Activated CD4-positive, alpha-beta T cell treated with anti-CD3 and anti-CD28 coated beads, Interleukin-2, amount 50 U/mL, for 48 hours (primary cell): ENCODE results near the gene NOD1.
"Not testable (repeated sequence)": the region's sequence is repeated elsewhere in the genome, so short reads cannot be mapped to it uniquely, and the experiment has no call there.

Experiments
- DNase-seq, 2 experiments: peaks; one replicate each; pipeline ENCODE4 v3.0.0-alpha.2; 2020

NOD1 gene

GRCh38 chr7:30504301-30505173, 26.0 kb upstream of the NOD1 start, which contains the start of gene GGCT:
Gene GGCT, minus strand, starts transcription at chr7:30504829. Its CDS starts 120 bp downstream, at chr7:30504709.
- peak; percentile 96 to 98 for DNase-seq

DNA sequence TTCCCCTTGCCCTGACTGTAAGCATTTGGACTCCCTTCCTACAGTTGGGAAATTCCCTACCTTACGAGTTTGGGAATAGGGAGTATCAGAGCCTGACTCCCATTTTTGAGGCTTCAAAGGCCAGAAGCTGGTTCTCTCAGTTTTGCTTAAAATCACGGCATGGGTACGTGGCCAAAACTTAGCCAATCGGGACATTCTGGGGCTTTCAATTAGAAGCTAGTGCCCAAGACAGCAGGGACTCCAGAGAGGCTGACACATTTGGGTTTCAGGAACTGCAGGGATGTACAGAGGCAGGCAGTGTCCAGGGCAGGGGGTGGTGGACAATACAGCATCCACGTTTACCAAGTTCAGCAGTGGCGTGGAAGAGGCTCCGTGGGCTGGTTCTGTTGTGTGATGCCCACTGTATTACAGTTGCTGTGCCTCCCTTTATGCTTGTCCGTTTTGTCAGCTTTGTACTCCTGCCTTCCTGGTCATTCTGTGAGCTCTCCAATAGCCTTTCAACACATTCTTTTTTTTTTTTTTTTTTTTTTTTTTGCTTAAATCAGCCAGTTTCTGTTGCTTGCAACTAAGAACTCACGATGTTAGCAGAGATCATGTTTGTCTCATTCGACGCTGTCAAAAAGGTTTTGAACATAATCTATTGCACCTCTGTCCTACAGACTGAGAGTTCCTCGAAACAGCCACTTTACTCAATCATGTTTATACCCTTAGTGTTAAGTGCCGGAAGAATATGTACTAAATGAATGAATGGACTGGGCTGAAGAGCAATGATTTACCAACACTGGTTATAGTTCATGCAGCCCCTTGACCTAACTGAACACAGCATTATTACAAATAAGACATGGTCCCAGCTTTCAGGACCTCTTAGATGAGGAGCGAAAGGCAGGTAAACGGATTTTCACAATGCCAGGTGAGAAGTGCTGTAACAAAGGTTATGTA, 25.0 kb upstream of the NOD1 start:
- no peak for DNase-seq

GRCh38 chr7:30502470-30503251, 24.1 kb upstream of the NOD1 start:
- DNase-seq, result no peak

GRCh38 chr7:30501264-30501663, 22.7 kb upstream of the NOD1 start:
- no peak for DNase-seq

DNA sequence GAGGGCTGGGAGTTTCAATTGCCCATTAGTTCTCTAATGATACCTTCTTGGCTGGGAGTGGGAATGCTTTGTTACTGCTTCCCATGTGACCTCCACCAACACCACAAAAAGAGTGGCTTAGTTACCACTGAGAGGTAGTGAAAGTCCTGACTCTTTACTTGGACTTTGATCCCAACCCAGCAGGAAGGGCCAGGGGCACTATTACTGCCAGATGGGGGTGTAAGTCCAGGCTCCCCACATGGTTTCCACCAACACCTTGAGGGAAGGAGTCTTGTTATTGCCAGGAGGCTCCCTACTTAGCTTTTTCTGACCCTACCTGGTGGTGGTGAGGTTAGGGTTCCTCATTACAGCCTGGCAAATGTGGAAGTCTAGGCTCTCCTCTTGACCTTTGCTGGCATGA, 14.6 kb upstream of the NOD1 start:
- DNase-seq, result no peak

DNA sequence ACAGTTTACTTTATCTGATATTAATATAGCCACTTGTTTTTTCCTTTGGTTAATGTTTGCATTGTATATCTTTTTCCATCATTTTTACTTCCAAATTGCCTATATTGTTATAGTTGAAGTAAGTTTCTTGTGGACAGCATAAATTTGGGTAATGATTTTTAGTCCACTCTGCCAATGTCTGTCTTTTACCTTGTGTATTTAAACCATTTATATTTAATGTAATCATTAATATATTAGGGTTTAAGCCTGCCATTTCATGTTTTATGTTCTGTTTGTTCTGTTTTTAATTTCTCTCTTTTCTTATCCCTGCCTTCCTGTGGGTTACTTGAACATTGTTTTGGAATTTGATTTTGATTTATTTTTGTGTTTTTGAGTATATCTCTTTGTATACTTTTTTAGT, 12.8 kb upstream of the NOD1 start:
- no peak for DNase-seq

DNA sequence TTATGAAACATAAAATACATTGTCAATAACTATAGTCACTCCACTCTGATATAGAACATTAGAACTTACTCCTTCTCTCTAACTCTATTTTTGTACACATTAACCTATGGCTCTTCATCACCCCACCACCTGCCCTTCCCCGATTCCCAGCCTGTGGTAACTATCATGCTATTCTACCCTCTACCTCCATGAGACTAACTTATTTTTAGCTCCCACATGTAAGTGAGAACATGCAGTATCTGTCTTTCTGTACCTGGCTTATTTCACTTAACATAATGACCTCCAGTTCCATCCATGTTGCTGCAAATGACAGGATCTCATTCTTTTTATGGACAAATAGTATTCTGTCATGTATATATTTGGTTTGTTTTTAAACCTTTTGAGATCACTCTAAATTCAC, 8.8 kb upstream of the NOD1 start:
- DNase-seq, result no peak

DNA sequence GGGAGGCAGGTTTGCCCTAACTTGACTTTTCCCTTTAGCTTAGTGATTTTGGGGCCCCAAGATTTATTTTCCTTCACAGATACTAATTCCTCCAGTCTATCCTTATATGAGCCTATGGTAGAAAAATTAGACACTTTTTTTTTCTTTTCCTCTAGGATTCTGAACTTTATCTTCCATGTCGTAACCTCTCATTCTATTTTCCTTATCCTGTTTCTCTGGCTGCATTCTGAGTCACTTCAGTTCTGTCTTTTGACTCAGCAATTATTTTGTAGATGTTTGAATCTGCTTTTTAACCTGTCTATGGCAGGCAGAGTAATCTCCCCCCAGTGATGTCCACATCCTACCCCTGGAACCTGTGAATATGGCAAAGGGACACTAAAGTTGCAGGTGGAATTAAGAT, 7.1 kb upstream of the NOD1 start:
- DNase-seq, result no peak

- not testable (repeated sequence) for DNase-seq
Observed at GRCh38 chr7:30481416-30481815, 2.8 kb upstream of the NOD1 start.

DNA sequence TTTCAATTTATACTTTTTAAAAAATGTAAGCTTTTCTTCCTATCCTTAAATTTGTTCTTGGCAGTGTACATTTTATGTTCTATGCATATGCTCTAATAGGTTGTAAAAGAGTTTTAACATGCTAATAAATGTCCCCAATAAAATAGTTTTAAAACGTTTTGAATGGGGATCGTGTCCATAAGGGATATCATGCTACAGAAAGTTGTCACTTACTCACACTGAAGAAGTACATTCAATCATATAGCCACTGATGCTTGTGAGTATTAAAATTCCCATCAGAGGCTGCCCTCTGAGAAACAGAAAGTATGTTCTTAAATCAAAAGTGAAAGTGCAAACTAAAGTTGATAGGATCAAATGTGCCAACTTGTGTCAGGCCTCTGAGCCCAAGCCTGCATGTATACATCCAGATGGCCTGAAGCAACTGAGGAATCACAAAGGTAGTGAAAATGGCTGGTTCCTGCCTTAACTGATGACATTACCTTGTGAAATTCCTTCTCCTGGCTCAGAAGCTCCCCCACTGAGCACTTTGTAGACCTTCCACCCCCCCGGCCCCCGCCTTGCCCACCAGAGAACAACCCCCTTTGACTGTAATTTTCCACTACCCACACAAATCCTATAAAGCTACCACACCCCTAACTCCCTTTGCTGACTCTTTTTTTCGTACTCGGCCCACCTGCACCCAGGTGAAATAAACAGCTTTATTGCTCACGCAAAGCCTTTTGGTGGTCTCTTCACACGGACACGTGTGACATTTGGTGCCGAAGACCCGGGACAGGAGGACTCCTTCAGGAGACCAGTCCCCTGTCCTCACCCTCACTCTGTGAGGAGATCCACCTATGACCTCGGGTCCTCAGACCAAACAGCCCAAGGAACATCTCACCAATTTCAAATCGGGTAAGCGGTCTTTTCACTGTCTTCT, 877 bp upstream of the NOD1 start:
- DNase-seq, result peak in 1 of 2 experiments; percentile 22

GRCh38 chr7:30476459-30477145, 2.0 kb downstream of the NOD1 start:
- no peak for DNase-seq

- DNase-seq, result no peak
Observed at GRCh38 chr7:30475580-30475979, 3.0 kb downstream of the NOD1 start.

GRCh38 chr7:30474893-30475292, 3.7 kb downstream of the NOD1 start:
- no peak for DNase-seq

DNA sequence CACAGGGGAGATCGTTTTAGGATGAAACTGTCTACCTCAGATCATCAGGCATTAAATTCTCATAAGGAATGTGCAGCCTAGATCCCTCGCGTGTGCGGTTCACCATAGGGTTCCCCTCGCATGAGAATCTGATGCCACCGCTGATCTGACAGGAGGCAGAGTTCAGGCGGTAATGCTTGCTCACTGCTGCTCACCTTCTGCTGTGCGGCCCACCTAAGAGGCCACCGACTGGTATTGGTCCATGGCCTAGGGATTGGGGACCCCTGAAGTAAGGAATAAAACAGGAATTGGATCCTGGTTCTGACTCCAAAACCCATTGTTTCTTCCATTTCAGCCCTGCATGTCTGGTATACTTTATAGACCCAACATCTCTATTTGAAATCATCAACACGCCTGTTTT, 4.1 kb downstream of the NOD1 start:
- DNase-seq, result no peak

DNA sequence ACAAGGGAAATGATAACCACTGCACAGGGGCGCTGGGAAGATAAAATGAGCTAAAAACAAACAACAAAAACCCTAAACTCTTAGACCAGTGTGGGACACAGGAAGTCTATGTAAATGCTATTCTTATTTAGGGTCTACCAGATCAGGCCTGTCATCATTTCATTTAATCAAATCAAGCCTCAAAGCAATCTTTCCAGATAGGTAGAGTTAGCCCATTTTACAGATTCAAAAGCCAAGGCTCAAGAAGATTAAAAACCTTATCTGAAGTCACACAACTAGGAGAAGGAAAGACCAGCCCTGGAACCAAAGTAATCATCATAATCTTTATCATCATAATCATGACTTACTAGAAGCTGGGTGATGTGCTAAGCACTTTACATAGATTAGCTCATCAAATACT, 4.7 kb downstream of the NOD1 start:
- DNase-seq, result no peak

DNA sequence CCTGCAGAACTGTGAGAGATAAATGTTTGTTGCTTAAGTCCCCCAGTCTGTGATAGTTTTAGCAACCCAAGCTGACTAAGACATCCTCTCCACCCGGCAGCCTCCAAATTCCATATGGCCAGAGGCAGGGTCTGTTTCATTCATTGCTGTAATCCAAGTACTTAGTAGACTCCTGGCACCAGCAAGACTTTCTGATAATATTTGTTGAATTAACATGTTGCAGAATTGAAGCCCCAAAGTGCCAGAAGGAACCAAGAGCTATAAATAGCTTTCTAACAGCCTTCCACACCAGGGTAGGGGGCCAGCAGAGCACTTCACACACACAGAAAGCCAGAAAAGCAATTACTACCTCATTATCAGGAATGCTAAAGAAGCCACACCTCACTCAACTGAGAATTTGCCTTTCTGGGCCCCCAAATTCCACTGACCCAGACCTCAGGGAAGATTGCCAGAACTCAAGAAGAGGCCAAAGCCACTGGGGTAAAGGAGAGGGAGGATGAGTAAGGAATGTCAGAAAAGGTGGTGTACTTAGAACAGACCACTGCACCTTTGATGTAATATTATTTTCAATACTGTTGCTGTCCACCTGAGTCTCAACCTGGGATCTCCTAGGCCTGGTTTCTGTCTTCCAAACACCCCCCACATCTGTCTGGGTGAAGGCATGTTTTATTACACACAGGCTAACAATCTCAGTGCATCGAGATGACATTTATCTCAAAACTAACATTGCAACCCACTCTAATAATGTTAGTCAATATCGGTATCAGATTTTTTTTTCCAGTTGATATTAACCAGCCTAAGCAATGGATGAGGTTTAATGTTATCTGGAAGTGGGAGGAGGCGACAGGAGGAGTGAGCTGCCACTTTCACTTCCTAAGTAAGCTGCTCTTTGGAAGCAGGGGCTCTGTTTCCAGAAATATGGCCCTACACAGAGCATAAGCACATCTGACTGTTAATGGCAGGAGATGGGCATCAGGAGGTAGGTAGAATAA, 5.5 kb downstream of the NOD1 start:
- no peak for DNase-seq

DNA sequence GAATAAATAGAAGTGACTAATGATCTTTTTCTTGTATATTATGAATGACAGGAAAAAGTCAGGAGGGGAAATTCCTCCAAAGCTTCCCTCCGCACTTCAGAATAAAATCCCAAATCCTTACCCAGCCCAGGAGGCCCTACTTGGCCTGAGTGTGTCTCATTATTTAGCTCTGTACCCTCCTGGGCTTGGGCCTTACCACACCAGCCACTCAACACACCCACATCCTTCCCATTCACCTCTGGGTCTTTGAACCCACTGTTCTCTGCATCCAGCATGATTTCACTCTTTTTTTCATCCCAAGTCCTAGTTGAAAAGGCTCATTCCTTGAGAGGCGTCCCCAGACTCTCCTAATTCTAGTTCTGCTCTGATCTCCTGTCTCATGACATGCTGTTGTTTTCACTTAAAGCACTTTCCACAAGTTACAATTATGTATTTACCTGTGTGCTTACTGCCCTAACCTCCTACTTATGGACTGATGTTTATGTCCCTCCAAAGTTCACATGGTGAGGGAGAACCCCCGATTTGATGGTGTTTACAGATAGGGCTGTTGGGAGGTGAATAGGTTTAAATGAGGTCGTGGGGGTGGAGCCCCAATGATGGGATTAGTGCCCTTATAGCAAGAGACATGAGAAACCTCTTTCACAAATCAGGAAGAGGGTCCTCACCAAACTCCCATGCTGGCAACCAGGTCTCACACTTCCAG, 6.4 kb downstream of the NOD1 start:
- DNase-seq, result no peak

DNA sequence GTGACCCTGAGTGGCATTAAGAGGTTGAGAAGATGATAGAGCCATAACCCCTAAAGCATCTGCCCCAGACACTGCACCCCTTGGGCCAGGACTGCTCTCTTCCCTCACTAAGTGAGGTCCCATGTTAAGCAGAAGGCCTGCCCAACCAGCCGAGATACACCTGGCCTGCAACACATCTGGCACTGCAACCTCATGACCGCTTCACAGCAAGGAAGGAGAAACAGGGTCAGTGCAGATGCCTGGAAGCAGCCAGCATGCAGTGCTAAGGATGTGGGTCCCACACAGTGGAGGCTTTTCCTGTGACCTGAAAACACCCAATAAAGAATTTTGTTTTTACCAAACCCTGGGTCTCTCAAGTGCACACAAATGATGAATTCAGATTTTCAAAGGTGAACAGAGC, 7.4 kb downstream of the NOD1 start:
- DNase-seq, result no peak

DNA sequence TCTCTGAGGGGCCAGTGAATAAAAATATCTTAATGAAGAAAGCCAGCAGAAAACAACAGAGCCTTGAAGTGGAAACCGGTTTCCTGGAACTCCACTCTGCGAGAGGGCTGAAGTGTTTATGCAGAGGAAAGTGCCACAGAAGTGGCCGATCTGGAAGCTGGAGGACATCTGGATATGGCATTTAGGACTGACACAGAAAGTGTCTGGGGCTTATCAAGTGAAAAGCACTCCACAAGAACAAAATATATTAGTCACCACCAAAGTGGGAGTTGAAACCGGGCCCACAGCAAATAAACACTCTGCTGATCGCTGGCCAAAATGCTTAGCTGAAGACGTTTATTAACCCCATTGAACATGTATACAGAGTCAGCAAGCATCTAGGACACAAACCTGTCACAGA, 7.8 kb downstream of the NOD1 start:
- DNase-seq, result no peak
